Spleen (tissue), 11 donors: Measurements from ENCODE around the gene SORCS2. TPM values are rescaled to one million over a fixed set of nuclear protein-coding genes. Genes with fewer than 3 reads are reported as not detected.
A peak's percentile ranks its signal among the peaks of the same experiment; 100 is the strongest.

Source experiments
- DNase-seq: peaks from one replicate; pipeline ENCODE4 v3.0.0-alpha.2; 2020
- H3K27ac ChIP-seq, 8 donors: fragments of 200-600 bp; sonication (generic) in 7 of 8; 1 replicate in 4 of 8; 2 replicates in 4 of 8; pipeline versions ENCODE4 v1.5.0 to v1.8.0; 2016 to 2021; ENCODE audit warnings: inconsistent platforms in 4 of 8, mild to moderate bottlenecking in 4 of 8, moderate library complexity in 1 of 8
- H3K27me3 ChIP-seq, 7 donors: fragments of 200-600 bp; sonication (generic) in 6 of 7; replicated peaks in 1 of 7; 1 replicate in 4 of 7; 2 replicates in 3 of 7; pipeline versions ENCODE4 v1.5.0 to v1.8.0; 2016 to 2021; ENCODE audit warnings: inconsistent platforms in 3 of 7, mild to moderate bottlenecking in 1 of 7
- H3K36me3 ChIP-seq, 6 donors: fragments of 200-600 bp; sonication (generic) in 5 of 6; 1 replicate in 4 of 6; 2 replicates in 2 of 6; pipeline versions ENCODE4 v1.5.0 to v1.8.0; 2016 to 2021; ENCODE audit warnings: inconsistent platforms in 2 of 6
- H3K4me1 ChIP-seq, 6 donors: fragments of 200-600 bp; sonication (generic) in 5 of 6; 1 replicate in 3 of 6; 2 replicates in 3 of 6; pipeline versions ENCODE4 v1.5.0 to v1.8.0; 2016 to 2021; ENCODE audit warnings: inconsistent platforms in 3 of 6
- H3K4me3 ChIP-seq, 8 donors: fragments of 200-600 bp; sonication (generic) in 7 of 8; 1 replicate in 4 of 8; 2 replicates in 4 of 8; pipeline versions ENCODE4 v1.5.0 to v1.8.0; 2016 to 2021; ENCODE audit warnings: inconsistent platforms in 4 of 8, mild to moderate bottlenecking in 4 of 8, moderate library complexity in 2 of 8
- H3K9me3 ChIP-seq, 8 donors: fragments of 200-600 bp; sonication (generic) in 7 of 8; 1 replicate in 4 of 8; 2 replicates in 4 of 8; pipeline versions ENCODE4 v1.5.0 to v1.8.0; 2016 to 2021; ENCODE audit warnings: inconsistent platforms in 4 of 8
- CTCF ChIP-seq, 11 experiments: fragments of 200-600 bp in 7 of 11; fragments of 450-650 bp in 4 of 11; sonication (generic) in 4 of 11; IDR thresholded peaks in 8 of 11; conservative IDR thresholded peaks in 3 of 11; 1 replicate in 7 of 11; 2 replicates in 4 of 11; pipeline versions ENCODE4 v1.4.0 to v1.8.0; 2016 to 2021; ENCODE audit warnings: antibody characterized with exemption in 11 of 11, inconsistent platforms in 4 of 11, mild to moderate bottlenecking in 1 of 11
- POLR2A ChIP-seq, 3 donors: fragments of 450-650 bp; IDR thresholded peaks; one replicate each; pipeline ENCODE4 v1.5.1; 2017; ENCODE audit warnings: antibody characterized with exemption in 3 of 3, mild to moderate bottlenecking in 1 of 3
- POLR2AphosphoS5 ChIP-seq, 3 donors: sonication (generic); formaldehyde crosslinking; IDR thresholded peaks; one replicate each; pipeline ENCODE4 v1.5.1; 2017; ENCODE audit warnings: antibody characterized with exemption in 3 of 3
- WGBS, 5 donors: extraction: QIAGEN DNeasy Blood & Tissue Kit in 3 of 5; methylation state at CpG; one replicate each; pipeline versions ENCODE4 v1.1.5 to v1.1.7; 2013 to 2018; 5-methylcytosine and 5-hydroxymethylcytosine counted together
- intact Hi-C: fragments of 100-400 bp; cut with DNase I; formaldehyde crosslinking; loops from one replicate; pipeline ENCODE4 v1.15.0; 2023; ENCODE audit warnings: low total_unique reads
- polyA plus RNA-seq, 3 donors: library from polyadenylated mRNA; stranded (reverse); fragments of 200-250 nt; gene quantifications; one replicate each; pipeline ENCODE4 v1.2.1, GENCODE V29; 2013
- total RNA-seq, 7 donors: library from RNA; depleted of rRNA in 3 of 7; stranded (reverse); fragments of >200 nt in 3 of 7; fragmentation: NEBNext Ultra II Directional in 4 of 7; extraction: Animal tissue kit (Norgen Biotek cat#: 25700) in 4 of 7; gene quantifications; one replicate each; pipeline versions ENCODE4 v1.1.0 to v1.2.1, GENCODE V29; 2016 to 2021
- donor health status: healthy with polysubstance abuse.
- donor health status: DM: no; HTN: no; CAD: no; lungs with moderate emphysema.
- donor health status: DM: no; HTN: no; CAD: no.
- donor health status: Bipolar disorder and iron deficiency.
- donor health status: healthy.
- donor health status: DM: no; HTN: no; CAD: no.
- donor health status: DM: yes; HTN: yes; CAD: no.

SORCS2 gene
- total and polyA plus RNA-seq, 10 donors, result 0.33 to 1.6 (median 0.60) TPM

DNA sequence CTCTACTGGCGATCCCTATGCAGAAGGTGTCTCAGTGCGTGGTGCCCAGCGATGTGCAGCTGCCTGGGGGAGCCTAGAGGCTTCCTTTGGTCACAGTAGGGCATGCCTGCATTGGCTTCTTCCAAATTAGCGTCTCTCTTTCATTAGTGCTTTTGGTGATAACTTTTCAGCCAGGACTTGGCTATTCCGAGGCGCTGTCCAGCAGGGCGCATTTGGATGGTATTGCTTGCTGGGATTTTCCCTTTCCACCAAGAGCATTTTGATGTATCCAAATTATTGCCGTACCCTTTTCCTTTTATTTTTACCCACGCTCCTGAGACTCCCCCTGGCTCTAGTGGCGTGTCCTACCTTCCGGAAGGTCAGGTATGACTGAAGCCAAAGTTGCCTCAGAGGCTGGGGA is 101.4 kb downstream of the SORCS2 start:
- no peak for DNase-seq
- TF ChIP-seq POLR2A (IDR thresholded peaks at IDR 0.05) (no peak), CTCF (IDR thresholded peaks at IDR 0.05 in 8 of 11, conservative IDR thresholded peaks at IDR 0.05 in 3 of 11) (no peak), POLR2AphosphoS5 (IDR thresholded peaks at IDR 0.05) (no peak)
- H3K9me3 ChIP-seq, result no peaks in the 10 kb centered on the region
- intact Hi-C loops, result no loop called here
- H3K4me3 ChIP-seq, result no peak overlapping the region
- peaks cover 0 to 80% (median 6%) of the 10 kb centered on the region in 7 donors for H3K27me3 ChIP-seq
- WGBS, 5 donors, result 85 to 93% (median 92%) methylated on average over 11 of the region's 11 CpGs
- H3K4me1 ChIP-seq, result no peaks in the 10 kb centered on the region
- no peaks in the 10 kb centered on the region for H3K36me3 ChIP-seq
- H3K27ac ChIP-seq, result no peak overlapping the region

GRCh38 chr4:7294176-7294756 is 101.9 kb downstream of the SORCS2 start:
- Histone ChIP-seq H3K27ac (no peak overlapping the region), H3K27me3 (peaks cover 0 to 80% (median 10%) of the 10 kb centered on the region in 7 donors), H3K4me3 (no peak overlapping the region), H3K9me3 (no peaks in the 10 kb centered on the region), H3K4me1 (no peaks in the 10 kb centered on the region), H3K36me3 (no peaks in the 10 kb centered on the region)
- DNase-seq, result no peak
- TF ChIP-seq POLR2AphosphoS5 (IDR thresholded peaks at IDR 0.05) (no peak), POLR2A (IDR thresholded peaks at IDR 0.05) (no peak), CTCF (IDR thresholded peaks at IDR 0.05 in 8 of 11, conservative IDR thresholded peaks at IDR 0.05 in 3 of 11) (no peak)
- 62 to 79% (median 70%) methylated on average over 7 of the region's 7 CpGs for WGBS, 5 donors
- intact Hi-C loops, result no loop called here

GRCh38 chr4:7295197-7295910 is 103.0 kb downstream of the SORCS2 start:
- no peak overlapping the region for H3K4me3 ChIP-seq
- H3K36me3 ChIP-seq, result no peaks in the 10 kb centered on the region
- H3K27me3 ChIP-seq, result peaks cover 0 to 80% (median 14%) of the 10 kb centered on the region in 7 donors
- intact Hi-C loops, result no loop called here
- TF ChIP-seq CTCF (IDR thresholded peaks at IDR 0.05 in 8 of 11, conservative IDR thresholded peaks at IDR 0.05 in 3 of 11) (no peak), POLR2AphosphoS5 (IDR thresholded peaks at IDR 0.05) (no peak), POLR2A (IDR thresholded peaks at IDR 0.05) (no peak)
- H3K9me3 ChIP-seq, result no peaks in the 10 kb centered on the region
- no peaks in the 10 kb centered on the region for H3K4me1 ChIP-seq
- no peak overlapping the region for H3K27ac ChIP-seq
- no peak for DNase-seq
- 66 to 84% (median 74%) methylated on average over 13 to 22 of the region's 22 CpGs for WGBS, 5 donors

GRCh38 chr4:7295911-7296660 is 103.7 kb downstream of the SORCS2 start:
- Histone ChIP-seq H3K4me1 (no peaks in the 10 kb centered on the region), H3K27me3 (peaks cover 0 to 79% (median 14%) of the 10 kb centered on the region in 7 donors), H3K9me3 (no peaks in the 10 kb centered on the region), H3K4me3 (no peak overlapping the region), H3K36me3 (no peaks in the 10 kb centered on the region), H3K27ac (no peak overlapping the region)
- intact Hi-C loops, result no loop called here
- WGBS, 5 donors, result 66 to 78% (median 68%) methylated on average over 17 to 19 of the region's 19 CpGs
- no peak for DNase-seq
- no peak for TF ChIP-seq POLR2AphosphoS5 (IDR thresholded peaks at IDR 0.05)
- no peak for TF ChIP-seq POLR2A (IDR thresholded peaks at IDR 0.05)
- peak in 3 of 11 experiments; percentile 9 to 41 (median 22) for TF ChIP-seq CTCF (IDR thresholded peaks at IDR 0.05 in 8 of 11, conservative IDR thresholded peaks at IDR 0.05 in 3 of 11)
